ENCODE data around the gene CDYL2. TPM values are rescaled to one million over a fixed set of nuclear protein-coding genes. Genes with fewer than 3 reads are reported as not detected.

The CDYL2 gene
- total RNA-seq, 3 donors from 2014 or later: 6.4 to 12.1 (median 10.7) TPM

GRCh38 chr16:80716564-80717139, 87.7 kb downstream of the CDYL2 start:
- H3K4me3 ChIP-seq: no peak overlapping the region
- TF ChIP-seq CTCF (IDR thresholded peaks at IDR 0.05) (no peak), POLR2A (IDR thresholded peaks at IDR 0.05) (no peak), POLR2AphosphoS5 (IDR thresholded peaks at IDR 0.05) (no peak)
- no peaks in the 10 kb centered on the region for H3K36me3 ChIP-seq
- no peak for DNase-seq (ENCODE audit: low spot score in 2 of 2)
- H3K27ac ChIP-seq: no peak overlapping the region
- H3K27me3 ChIP-seq: no peaks in the 10 kb centered on the region
- H3K4me1 ChIP-seq: no peaks in the 10 kb centered on the region
- intact Hi-C loops (cut with DNase I; ENCODE audit: low total_unique reads): no loop called here
- no peaks in the 10 kb centered on the region for H3K9me3 ChIP-seq

- intact Hi-C loops (cut with DNase I; ENCODE audit: low total_unique reads): loop anchor here (5.0 kb wide), 1 partner anchor 784 kb away; no protein-coding TSS in a partner anchor
- DNase-seq (ENCODE audit: low spot score in 2 of 2): no peak
- H3K9me3 ChIP-seq: no peaks in the 10 kb centered on the region
- no peak overlapping the region for H3K27ac ChIP-seq
- no peaks in the 10 kb centered on the region for H3K4me1 ChIP-seq
- TF ChIP-seq CTCF (IDR thresholded peaks at IDR 0.05) (no peak), POLR2AphosphoS5 (IDR thresholded peaks at IDR 0.05) (no peak), POLR2A (IDR thresholded peaks at IDR 0.05) (no peak)
- no peak overlapping the region for H3K4me3 ChIP-seq
- no peaks in the 10 kb centered on the region for H3K36me3 ChIP-seq
- no peaks in the 10 kb centered on the region for H3K27me3 ChIP-seq
Observed at GRCh38 chr16:80711406-80711805, 93.0 kb downstream of the CDYL2 start.

GRCh38 chr16:80710918-80711317, 93.5 kb downstream of the CDYL2 start:
- Histone ChIP-seq H3K36me3 (no peaks in the 10 kb centered on the region), H3K4me1 (no peaks in the 10 kb centered on the region), H3K27ac (no peak overlapping the region), H3K9me3 (no peaks in the 10 kb centered on the region), H3K27me3 (no peaks in the 10 kb centered on the region), H3K4me3 (no peak overlapping the region)
- no peak for DNase-seq (ENCODE audit: low spot score in 2 of 2)
- TF ChIP-seq CTCF (IDR thresholded peaks at IDR 0.05) (no peak), POLR2AphosphoS5 (IDR thresholded peaks at IDR 0.05) (no peak), POLR2A (IDR thresholded peaks at IDR 0.05) (no peak)
- intact Hi-C loops (cut with DNase I; ENCODE audit: low total_unique reads): loop anchor here (5.0 kb wide), 1 partner anchor 784 kb away; no protein-coding TSS in a partner anchor

- Histone ChIP-seq H3K4me1 (no peaks in the 10 kb centered on the region), H3K36me3 (no peaks in the 10 kb centered on the region), H3K4me3 (no peak overlapping the region), H3K27me3 (no peaks in the 10 kb centered on the region), H3K9me3 (no peaks in the 10 kb centered on the region), H3K27ac (no peak overlapping the region)
- intact Hi-C loops (cut with DNase I; ENCODE audit: low total_unique reads): no loop called here
- DNase-seq (ENCODE audit: low spot score in 2 of 2): no peak
- no peak for TF ChIP-seq CTCF (IDR thresholded peaks at IDR 0.05)
- TF ChIP-seq POLR2A (IDR thresholded peaks at IDR 0.05): no peak
- no peak for TF ChIP-seq POLR2AphosphoS5 (IDR thresholded peaks at IDR 0.05)
Observed at GRCh38 chr16:80708823-80709222, 95.6 kb downstream of the CDYL2 start.

GRCh38 chr16:80707686-80708085, 96.7 kb downstream of the CDYL2 start:
- Histone ChIP-seq H3K4me1 (no peaks in the 10 kb centered on the region), H3K4me3 (no peak overlapping the region), H3K36me3 (no peaks in the 10 kb centered on the region), H3K27me3 (no peaks in the 10 kb centered on the region), H3K9me3 (no peaks in the 10 kb centered on the region), H3K27ac (no peak overlapping the region)
- DNase-seq (ENCODE audit: low spot score in 2 of 2): no peak
- no peak for TF ChIP-seq POLR2A (IDR thresholded peaks at IDR 0.05)
- no peak for TF ChIP-seq POLR2AphosphoS5 (IDR thresholded peaks at IDR 0.05)
- TF ChIP-seq CTCF (IDR thresholded peaks at IDR 0.05): no peak
- intact Hi-C loops (cut with DNase I; ENCODE audit: low total_unique reads): no loop called here
